Measurements from ENCODE around the gene ZNF232.
"Not testable (repeated sequence)": the region's sequence is repeated elsewhere in the genome, so short reads cannot be mapped to it uniquely, and the experiment has no call there.

DNA sequence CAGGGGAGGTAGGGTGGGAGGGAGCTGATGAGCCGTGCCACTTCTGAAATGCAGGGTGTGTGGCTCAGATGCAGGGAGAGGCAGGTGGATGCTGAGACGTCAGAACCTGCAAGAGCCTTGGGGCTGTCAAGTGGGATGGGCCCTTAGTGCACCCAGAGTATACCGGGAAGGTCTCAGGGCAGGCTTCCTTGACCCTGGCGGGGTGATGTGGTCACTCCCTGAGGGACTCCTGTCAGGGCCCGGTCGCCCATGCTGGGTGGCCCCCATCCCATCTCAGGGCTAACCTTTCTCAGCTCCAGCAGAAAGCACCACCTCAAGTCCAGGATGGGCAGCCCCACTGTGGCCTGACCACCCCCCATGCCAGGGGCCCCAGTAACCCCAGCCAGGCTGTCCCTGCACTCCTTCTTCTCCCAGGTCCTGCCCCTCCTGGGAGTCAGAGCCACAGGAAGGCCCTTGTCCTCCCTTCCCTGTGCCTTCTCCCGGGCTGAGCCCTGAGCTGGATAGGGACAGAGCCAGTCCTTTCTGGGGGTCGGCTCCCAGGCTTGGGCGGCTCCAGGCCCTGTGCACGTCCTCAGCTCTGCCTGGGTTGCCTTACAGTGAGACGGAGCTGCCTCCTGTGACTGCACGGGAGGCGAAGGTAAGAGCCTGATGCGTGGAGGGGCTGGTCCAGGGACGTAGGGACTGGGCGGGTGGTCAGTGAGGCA lies 20.3 kb upstream of the ZNF232 start:
- not testable (repeated sequence) for TF ChIP-seq EZH2phosphoT487 (IDR thresholded peaks at IDR 0.05; ENCODE audit: insufficient read depth, low read depth); EZH2 (IDR thresholded peaks at IDR 0.05; ENCODE audit: insufficient read depth, poor library complexity, severe bottlenecking)

Data from GM23248 (cell line).